HG03280 (cell line): Measurements from ENCODE around the gene OR11A1.

Experiments used
- ATAC-seq: cut with Tn5 transposase; IDR thresholded peaks from one replicate; pipeline ENCODE4 v1.9.1; 2021; ENCODE audit warnings: mild to moderate bottlenecking, moderate library complexity; ENCODE audit not compliant: unreplicated experiment

Gene OR11A1

GRCh38 chr6:29456971-29457370, at the start of gene OR11A1, which contains the start of gene OR2H1:
Gene OR11A1 (minus strand): TSS chr6:29457071. CDS start chr6:29427641, 29,430 bp downstream.
Gene OR2H1 (plus strand): TSS chr6:29457155. CDS start chr6:29461770, 4,615 bp downstream.
- ATAC-seq, result no peak

- no peak for ATAC-seq
These were observed 49.7 kb upstream of the OR11A1 start for GRCh38 chr6:29506446-29507067.

- no peak for ATAC-seq
These were observed 48.9 kb upstream of the OR11A1 start for GRCh38 chr6:29505808-29506207.

DNA sequence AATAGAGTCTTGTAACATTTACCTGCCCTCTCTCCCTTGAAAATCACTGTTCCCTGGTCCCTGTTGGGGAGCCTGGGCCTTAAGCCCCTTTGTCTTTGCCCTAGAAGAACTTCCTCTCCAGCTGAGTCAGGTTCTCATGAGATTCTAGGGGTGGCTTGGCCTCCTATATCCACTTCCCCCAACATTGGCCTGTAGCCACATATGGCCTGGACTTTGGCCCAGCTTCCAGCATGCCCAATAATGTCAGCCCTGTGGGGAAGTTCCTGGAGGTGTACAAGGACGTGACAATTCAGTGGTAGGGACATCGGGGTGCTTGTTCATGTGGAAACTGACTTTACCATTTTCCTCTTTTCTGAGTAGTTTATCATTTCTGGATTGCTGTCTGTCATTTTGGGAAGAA, 48.1 kb upstream of the OR11A1 start:
- no peak for ATAC-seq

DNA sequence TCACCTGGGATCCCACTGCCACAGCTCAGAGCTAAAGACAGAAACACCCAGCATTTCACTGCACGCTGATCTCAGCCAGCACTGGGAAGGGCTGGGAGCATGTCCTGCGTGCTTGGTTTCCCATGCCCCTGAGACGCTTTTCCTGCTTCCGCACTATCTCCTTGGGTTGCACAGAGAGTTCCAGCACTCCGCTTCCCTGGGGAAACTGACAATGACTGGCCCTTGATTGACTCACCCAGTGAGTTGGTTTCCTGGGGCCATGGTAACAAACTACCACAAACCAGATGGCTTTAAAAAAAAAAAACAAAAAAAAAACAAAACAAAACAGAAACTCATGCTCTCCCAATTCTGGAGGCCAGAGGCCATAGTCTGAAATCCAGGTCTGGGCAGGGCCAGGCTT, 45.7 kb upstream of the OR11A1 start:
- no peak for ATAC-seq

- ATAC-seq, result no peak
These were observed 45.3 kb upstream of the OR11A1 start for GRCh38 chr6:29502181-29502580.

- no peak for ATAC-seq
These were observed 44.2 kb upstream of the OR11A1 start for GRCh38 chr6:29501106-29501505.

- ATAC-seq, result no peak
These were observed 43.7 kb upstream of the OR11A1 start for GRCh38 chr6:29500594-29500993.

- ATAC-seq, result no peak
These were observed 42.8 kb upstream of the OR11A1 start for GRCh38 chr6:29499704-29500103.

GRCh38 chr6:29496961-29497360, 40.1 kb upstream of the OR11A1 start:
- ATAC-seq, result no peak

GRCh38 chr6:29495571-29495970, 38.7 kb upstream of the OR11A1 start:
- ATAC-seq, result no peak

DNA sequence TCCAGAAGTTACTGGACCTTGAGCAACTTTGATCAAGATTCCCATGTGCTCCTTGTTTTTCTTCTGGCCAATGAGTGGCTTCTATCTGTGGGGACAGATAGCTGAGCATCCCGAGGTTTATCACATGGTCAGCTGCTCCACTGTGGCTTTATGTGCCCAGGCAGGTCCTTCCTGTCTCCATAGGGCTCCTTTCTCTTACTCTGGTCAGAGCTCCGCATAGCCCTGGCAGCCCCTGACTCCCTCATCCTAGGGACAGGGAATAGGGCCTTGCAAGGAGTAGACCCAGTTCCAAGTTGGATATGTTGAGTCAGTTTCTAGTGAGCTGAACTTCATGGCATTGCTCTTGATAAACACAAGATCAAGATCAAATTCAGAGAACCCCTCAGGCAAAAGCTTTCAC, 37.3 kb upstream of the OR11A1 start:
- no peak for ATAC-seq

DNA sequence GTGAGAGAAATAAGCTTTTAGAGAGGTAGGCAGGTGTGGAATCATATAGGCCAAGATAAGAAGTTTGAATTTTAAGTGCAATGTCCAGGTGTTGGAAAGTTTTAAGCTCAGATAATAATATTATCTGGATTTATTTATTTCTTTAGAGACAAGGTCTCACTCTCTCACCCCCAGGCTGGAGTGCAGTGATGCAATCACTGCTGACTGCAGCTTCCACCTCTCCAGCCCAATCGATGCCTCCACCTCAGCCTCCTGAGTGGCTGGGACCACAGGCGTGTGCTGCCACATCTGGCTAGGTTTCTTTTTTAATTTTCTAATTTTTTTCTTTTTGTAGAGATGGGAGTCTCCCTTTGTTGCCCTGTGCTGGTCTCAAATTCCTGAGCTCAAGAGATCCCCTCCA, 36.4 kb upstream of the OR11A1 start:
- no peak for ATAC-seq

GRCh38 chr6:29491574-29491973, 34.7 kb upstream of the OR11A1 start:
- no peak for ATAC-seq

DNA sequence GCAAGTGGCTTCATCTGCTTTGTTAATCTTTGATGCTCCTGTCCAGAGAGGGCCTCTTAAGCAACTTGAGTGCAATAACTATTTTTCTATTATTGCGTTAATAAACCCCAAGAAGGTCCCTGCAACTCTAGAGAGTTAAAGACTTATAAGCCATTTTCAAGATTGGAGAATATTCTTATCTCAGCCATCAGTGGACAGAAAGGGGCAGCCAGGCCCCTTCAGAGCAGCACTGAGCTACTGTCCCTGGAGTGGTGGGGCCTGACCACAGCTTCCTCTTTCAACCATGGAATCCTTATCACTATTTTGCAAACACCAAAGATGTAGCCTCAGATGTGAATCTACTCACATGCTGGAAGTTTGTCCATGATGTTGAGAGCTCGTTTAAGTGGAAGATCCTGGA, 33.7 kb upstream of the OR11A1 start:
- ATAC-seq, result no peak

GRCh38 chr6:29490055-29490454, 33.2 kb upstream of the OR11A1 start:
- no peak for ATAC-seq

GRCh38 chr6:29489286-29489685, 32.4 kb upstream of the OR11A1 start:
- no peak for ATAC-seq

- ATAC-seq, result no peak
These were observed 32.0 kb upstream of the OR11A1 start for GRCh38 chr6:29488874-29489273.

DNA sequence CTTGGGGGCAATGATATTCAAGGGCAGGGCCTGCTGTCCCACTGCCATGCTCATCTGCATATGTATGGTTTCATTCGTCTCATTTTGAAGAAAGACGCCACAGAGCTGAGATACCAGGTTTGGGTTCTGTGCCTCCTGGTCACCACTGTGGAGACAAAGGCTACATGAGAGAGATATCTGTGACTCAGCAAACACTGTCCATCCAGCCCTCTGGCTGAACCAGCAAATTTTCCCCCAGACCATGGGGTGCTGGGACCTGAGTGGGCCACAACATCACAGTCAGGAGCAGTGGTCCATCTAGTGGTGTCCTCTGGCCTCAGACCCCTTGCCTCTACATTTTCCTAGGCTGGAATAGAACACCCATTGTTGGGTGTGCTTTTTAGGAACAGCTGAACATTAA, 30.8 kb upstream of the OR11A1 start, which contains the start of gene MAS1L:
Gene MAS1L (minus strand): TSS at position 297 of the 400 bp plus-strand sequence. CDS start 54 bp downstream, at position 243.
- ATAC-seq, result no peak

DNA sequence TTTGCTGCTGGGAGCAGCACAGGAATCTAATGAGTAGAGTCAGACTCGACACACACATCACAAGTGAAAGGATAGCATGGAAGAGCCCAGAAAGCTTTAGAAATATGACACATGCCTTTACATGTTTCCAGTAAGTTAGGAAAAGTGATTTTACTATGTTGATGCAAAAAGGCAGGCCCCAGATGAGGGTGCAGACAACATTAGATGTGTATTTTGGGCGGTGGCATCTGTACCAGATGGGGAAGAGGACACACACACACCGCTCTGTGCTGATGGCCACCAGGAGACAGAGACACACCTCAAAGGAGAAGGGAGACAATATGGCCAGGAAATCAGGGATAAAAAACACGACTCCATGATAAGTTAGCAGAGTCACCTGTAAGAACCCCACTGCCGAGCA, 30.3 kb upstream of the OR11A1 start:
- ATAC-seq, result no peak

GRCh38 chr6:29486577-29486976, 29.7 kb upstream of the OR11A1 start:
- no peak for ATAC-seq

DNA sequence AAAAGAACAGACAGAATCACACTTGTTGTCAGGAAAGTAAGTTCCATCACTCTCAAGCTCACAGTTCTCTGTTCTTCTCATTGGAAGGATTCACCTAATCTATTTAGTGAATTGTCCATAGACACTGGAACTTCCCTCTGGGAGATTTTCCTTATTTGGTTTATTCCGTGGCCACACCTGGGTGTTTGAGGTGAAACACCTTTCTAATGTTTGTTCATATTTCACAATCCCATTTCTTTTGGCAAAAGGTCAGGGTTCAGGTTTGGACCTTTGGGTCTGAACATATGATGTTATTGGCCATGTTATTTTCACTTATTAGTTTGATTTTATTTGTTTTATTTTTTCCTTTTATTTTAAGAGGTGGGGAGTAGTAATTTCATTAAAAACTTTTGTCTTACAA, 26.9 kb upstream of the OR11A1 start:
- no peak for ATAC-seq

- ATAC-seq, result no peak
These were observed 26.3 kb upstream of the OR11A1 start for GRCh38 chr6:29483186-29483585.
